Activated T-helper 17 cell treated with anti-CD3 and anti-CD28 coated beads, Interleukin-2, amount 50 U/mL, for 72 hours (primary cell): ENCODE results near the gene CDH23. TPM values are rescaled to one million over a fixed set of nuclear protein-coding genes. Genes with fewer than 3 reads are reported as not detected.

Source experiments
- ATAC-seq: fragments of 150-1000 bp; cut with Tn5 transposase; replicated peaks from 2 replicates; pipeline ENCODE4 v1.10.0; 2021; ENCODE audit warnings: mild to moderate bottlenecking, moderate library complexity
- H3K27ac Mint-ChIP-seq: one replicate; pipeline ENCODE4 v1.8.0; 2022; ENCODE audit warnings: mixed read lengths
- H3K27me3 Mint-ChIP-seq: one replicate; pipeline ENCODE4 v1.8.0; 2022; ENCODE audit warnings: mixed read lengths
- H3K36me3 Mint-ChIP-seq: one replicate; pipeline ENCODE4 v1.8.0; 2022; ENCODE audit warnings: low read depth, mild to moderate bottlenecking, mixed read lengths
- H3K4me1 Mint-ChIP-seq: one replicate; pipeline ENCODE4 v1.8.0; 2022; ENCODE audit warnings: mixed read lengths
- H3K4me3 Mint-ChIP-seq: one replicate; pipeline ENCODE4 v1.8.0; 2022; ENCODE audit warnings: mild to moderate bottlenecking, mixed read lengths
- H3K9me3 Mint-ChIP-seq: one replicate; pipeline ENCODE4 v1.8.0; 2022; ENCODE audit warnings: mixed read lengths
- total RNA-seq, 2 donors: library from RNA; stranded (reverse); gene quantifications; one replicate each; pipeline ENCODE4 v1.2.3, GENCODE V29; 2022

CDH23 gene
- total RNA-seq, 2 donors from 2014 or later = 0.09 to 16.2 TPM

DNA sequence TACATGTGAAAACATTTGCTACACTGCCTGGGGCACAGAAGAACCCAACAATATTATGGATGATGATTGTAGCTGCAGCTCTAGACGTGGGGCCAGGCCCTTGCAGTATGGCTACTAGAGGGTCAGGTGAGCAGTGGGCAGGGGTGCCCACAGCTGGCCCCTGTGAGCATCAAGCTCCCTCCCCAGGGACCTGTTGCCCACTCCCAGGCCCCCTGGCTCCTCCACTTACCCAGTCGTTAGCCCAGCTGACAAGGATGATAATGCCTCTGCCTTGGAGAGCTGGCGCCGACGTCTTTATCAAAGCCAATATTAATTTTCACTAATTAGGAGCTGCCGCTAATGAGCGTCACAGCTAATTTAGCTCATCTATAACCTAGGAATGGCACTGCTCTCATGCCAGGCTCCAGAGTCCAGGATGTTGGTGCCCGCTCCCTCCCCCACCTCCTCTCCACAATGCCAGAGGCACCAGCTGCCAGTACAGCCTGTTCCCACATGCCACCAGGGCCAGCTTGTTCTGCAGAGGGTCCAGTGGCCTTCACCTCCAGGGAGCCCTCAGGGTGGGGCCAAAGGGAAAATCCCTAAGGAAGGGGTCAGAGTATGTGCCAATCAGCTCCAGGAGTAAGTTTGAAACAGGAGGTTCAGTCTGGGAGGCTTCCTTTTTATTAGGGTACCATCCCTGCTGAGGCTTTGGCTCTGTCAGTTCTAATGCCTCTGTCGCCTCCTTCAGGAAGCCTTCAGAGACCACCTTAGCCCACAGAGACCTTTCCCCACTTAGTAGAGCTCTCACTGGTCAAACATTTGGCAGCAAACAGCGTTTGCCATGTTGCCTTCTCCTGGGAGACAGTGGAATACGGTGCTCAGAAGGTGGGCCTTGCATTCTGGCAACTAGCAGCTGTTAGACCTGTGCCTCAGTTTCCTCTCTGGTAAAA lies 77.2 kb downstream of the CDH23 start:
- Mint-ChIP-seq H3K4me3 (no peak overlapping the region), H3K36me3 (no peaks in the 10 kb centered on the region), H3K27me3 (peaks cover 7% of the 10 kb centered on the region), H3K9me3 (no peaks in the 10 kb centered on the region), H3K4me1 (no peaks in the 10 kb centered on the region), H3K27ac (no peak overlapping the region)
- ATAC-seq = no peak

DNA sequence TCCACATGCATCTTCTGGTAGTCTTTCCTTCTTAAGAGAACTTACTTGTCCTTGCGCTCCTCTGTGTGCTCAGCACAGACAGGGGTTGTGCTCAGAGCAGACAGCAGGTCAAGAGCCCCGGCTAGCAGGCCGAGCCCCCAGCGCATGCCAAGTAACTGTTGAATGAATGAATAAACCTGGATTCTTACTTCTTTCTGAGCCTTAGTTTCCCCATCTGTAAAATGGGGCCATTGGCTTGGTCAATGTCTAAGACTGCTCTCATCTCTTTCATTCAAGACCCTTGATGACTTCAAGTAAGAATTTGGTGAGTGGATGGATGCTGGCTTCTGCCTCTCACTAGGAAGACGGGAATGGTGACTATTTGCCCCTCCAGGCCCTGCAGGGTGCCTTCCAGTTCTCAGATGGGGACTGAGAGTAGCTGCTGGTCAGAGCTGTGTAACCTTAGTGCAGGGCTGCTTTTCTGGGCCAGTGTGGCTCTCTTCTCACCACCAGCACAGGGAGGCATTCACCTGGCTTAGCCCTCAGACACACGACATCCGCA lies 78.1 kb downstream of the CDH23 start:
- no peaks in the 10 kb centered on the region for H3K36me3 Mint-ChIP-seq
- peaks cover 7% of the 10 kb centered on the region for H3K27me3 Mint-ChIP-seq
- H3K4me3 Mint-ChIP-seq = no peak overlapping the region
- ATAC-seq = no peak
- H3K9me3 Mint-ChIP-seq = no peaks in the 10 kb centered on the region
- no peak overlapping the region for H3K27ac Mint-ChIP-seq
- no peaks in the 10 kb centered on the region for H3K4me1 Mint-ChIP-seq

DNA sequence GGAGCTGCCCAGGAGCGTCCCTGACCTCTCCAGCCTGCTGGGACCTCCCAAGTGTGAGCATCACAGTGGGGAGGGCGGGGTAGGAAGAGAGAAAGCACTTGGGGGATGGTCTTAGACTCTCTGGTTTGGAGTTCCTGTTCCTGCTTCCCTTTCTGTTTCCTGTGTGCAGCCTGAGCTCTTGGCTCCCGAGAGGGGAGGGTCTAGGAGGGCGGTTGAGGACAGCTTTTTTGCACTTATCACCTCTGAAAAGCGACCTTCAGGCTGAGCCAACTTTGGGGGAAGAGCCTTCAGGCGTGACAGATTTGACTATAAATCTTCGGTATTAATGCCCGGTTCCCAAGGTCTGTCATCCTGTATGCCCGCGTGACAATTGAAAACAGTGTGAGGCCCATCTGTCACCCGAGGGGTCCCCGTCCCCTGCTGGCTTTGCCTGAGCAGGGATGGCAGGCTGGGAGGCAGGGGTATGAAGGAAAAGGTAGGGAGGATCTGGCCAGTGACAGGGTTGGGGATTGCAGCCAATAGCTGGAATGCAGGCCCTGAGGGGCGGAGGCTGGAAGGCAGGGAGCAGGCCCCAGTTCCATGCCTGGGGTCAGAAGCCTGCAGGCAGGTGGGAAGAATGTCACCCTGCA lies 78.6 kb downstream of the CDH23 start:
- no peaks in the 10 kb centered on the region for H3K36me3 Mint-ChIP-seq
- H3K4me1 Mint-ChIP-seq = no peaks in the 10 kb centered on the region
- no peaks in the 10 kb centered on the region for H3K9me3 Mint-ChIP-seq
- no peak for ATAC-seq
- no peak overlapping the region for H3K27ac Mint-ChIP-seq
- peaks cover 10% of the 10 kb centered on the region for H3K27me3 Mint-ChIP-seq
- H3K4me3 Mint-ChIP-seq = no peak overlapping the region

DNA sequence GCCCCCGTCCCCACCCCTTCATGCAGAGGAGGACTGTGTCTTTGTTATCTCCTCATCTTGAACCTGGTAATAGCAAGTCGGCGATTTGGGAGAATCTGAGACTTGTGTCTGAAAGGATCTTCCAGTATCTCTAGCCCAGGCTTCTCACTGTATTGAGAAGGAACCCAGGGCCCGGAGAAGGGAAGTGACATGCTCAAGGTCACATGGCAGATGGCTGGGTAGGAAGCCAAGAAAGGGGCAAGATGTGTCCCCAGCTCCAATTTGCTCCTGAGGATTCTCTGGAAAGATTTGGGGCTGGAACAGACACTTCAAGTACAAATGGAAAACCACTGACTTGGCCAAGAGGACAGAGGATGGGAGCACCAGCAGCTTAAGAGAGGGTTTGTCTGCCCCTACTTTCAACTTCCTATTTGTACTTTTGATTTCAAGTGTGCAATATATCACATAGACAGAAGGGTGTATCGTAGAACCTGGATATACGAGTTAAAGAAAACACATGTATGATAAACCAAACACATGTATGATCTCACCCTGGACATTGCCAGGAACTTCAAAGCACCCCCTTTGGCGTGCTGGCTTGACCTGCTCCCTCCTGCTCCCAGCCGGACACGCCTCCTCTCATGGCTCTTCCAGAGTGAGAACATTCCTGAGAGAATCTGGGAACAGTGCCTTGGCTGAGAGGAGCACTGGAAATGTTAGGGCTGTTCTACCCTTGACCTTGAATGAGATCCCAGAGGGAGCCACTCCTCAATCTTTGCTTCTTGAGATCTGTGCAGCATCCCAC lies 79.7 kb downstream of the CDH23 start:
- peaks cover 14% of the 10 kb centered on the region for H3K27me3 Mint-ChIP-seq
- H3K36me3 Mint-ChIP-seq = no peaks in the 10 kb centered on the region
- H3K4me3 Mint-ChIP-seq = no peak overlapping the region
- no peak for ATAC-seq
- H3K27ac Mint-ChIP-seq = no peak overlapping the region
- no peaks in the 10 kb centered on the region for H3K9me3 Mint-ChIP-seq
- no peaks in the 10 kb centered on the region for H3K4me1 Mint-ChIP-seq

DNA sequence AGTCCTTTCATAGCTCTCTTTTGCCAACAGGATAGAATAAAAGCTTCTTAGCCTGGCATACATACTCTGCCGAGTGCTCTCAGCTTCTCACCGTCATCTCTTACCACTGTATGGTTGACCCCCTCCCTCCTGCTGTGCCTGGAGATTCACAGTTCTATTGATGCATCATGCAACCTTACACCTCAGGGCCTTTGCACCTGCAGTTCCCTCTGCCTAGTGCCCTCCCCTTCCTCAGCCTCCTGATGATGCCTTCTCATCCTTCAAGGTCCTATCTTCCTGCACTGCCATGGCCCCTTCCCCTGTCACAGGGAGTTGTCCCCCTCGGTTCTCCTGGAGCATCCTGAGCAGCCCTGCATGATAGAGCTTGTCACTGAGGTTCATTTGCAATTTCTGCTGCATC lies 81.5 kb downstream of the CDH23 start:
- Mint-ChIP-seq H3K36me3 (no peaks in the 10 kb centered on the region), H3K9me3 (no peaks in the 10 kb centered on the region), H3K4me3 (no peak overlapping the region), H3K27ac (no peak overlapping the region), H3K4me1 (no peaks in the 10 kb centered on the region), H3K27me3 (peaks cover 14% of the 10 kb centered on the region)
- ATAC-seq = no peak

DNA sequence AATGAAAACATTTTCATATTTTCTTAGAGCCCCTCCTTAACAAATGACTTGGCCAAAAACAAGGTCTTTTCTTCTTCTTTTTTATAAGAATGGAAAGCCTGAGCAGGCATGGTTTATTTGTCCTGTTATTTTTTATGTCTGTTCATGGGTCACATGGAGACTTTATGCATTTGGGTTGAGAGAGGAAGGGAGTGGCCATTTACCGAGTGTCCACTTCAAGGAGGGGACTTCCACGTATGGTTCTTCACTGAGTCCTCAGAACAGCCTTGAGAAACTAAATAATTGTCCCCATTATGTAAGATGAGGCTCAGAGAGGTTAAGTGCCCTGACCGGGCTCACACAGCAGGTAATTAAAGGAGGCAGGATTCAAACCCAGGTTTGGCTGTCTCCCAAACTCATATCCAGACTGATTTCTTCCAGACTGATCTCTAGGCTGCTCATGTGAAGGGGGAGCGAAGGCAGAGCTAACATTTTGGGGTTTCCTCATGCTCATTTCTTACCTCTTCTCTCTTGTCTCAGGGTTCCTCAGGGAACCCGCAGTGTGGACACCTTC lies 82.2 kb downstream of the CDH23 start:
- H3K4me3 Mint-ChIP-seq = no peak overlapping the region
- ATAC-seq = no peak
- no peaks in the 10 kb centered on the region for H3K9me3 Mint-ChIP-seq
- peaks cover 14% of the 10 kb centered on the region for H3K27me3 Mint-ChIP-seq
- no peak overlapping the region for H3K27ac Mint-ChIP-seq
- no peaks in the 10 kb centered on the region for H3K4me1 Mint-ChIP-seq
- no peaks in the 10 kb centered on the region for H3K36me3 Mint-ChIP-seq

DNA sequence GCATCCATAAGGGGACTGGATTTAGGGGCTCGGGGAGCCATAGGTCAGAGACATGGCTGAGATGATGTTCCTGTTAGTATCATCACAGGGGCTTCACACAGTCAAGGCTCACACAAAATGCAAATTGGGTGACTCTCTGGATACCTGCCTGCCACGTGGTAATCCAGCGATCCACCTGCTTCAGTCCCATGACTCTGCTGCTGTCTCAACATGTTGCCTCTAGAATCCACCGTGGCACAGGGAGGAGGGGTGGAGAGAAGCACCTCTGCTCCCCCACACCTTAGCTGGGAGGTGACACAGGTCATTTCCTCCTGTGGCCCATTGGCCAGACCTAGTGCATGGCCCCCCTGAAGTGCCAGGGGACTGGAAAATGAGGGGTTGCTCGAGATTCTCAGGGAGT lies 83.1 kb downstream of the CDH23 start:
- no peak overlapping the region for H3K27ac Mint-ChIP-seq
- H3K27me3 Mint-ChIP-seq = peaks cover 14% of the 10 kb centered on the region
- H3K9me3 Mint-ChIP-seq = no peaks in the 10 kb centered on the region
- no peak for ATAC-seq
- H3K36me3 Mint-ChIP-seq = no peaks in the 10 kb centered on the region
- no peak overlapping the region for H3K4me3 Mint-ChIP-seq
- H3K4me1 Mint-ChIP-seq = no peaks in the 10 kb centered on the region

DNA sequence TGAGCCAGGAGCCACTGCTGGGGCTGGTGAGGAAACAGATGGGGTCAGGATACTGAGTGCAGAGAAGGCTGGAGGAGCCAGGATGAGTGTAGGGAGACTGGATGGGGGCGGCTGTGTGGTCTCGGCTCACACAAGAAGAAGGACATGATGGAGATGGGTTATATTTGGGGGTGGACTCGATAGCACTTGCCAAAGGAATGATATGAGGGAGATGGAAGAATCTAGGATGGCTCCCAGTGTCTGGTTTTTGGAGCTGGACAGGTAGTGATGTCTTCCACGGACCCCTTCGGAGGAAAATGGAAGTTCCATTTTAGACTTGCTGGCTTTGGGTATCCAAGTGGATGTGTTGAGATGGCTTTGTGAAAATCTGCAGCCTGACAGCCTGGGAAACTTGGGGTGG lies 83.9 kb downstream of the CDH23 start:
- peak overlapping the region; percentile 31 for H3K27ac Mint-ChIP-seq
- H3K27me3 Mint-ChIP-seq = peaks cover 14% of the 10 kb centered on the region
- no peak for ATAC-seq
- H3K36me3 Mint-ChIP-seq = no peaks in the 10 kb centered on the region
- no peaks in the 10 kb centered on the region for H3K4me1 Mint-ChIP-seq
- H3K9me3 Mint-ChIP-seq = no peaks in the 10 kb centered on the region
- no peak overlapping the region for H3K4me3 Mint-ChIP-seq

DNA sequence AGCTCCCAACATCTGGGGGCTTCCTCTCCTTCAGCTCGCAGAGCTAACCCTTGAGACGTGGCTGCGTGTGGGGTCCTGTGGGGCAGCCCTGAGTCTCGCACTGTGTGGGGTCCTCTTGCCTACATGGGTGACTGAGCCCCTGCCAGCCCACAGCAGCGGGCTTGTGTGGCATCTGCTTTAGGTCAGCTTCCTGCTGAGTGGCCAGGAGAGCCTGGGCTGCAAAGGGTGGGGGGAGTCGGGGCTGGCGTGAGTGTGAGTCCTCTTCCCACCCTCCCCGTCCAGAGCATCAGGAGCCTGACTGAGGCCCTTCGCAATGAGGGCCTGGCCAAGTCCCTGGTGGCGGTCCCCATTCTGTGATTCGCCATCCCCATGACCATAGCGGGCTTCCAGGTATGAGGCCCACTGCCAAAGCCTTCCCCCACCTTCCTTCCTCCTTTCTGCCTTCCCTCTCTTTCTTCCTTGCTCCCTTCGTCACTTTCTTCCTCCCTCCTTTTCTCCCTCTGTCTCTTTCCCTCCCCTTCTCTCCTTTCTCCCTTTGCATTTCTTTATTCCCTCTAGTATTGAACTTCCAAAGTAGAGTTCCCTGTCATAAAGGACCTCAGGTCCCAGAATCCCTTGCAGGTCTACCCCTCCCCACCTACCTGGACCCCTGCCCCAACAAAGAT lies 85.2 kb downstream of the CDH23 start:
- ATAC-seq = no peak
- H3K27me3 Mint-ChIP-seq = peaks cover 14% of the 10 kb centered on the region

DNA sequence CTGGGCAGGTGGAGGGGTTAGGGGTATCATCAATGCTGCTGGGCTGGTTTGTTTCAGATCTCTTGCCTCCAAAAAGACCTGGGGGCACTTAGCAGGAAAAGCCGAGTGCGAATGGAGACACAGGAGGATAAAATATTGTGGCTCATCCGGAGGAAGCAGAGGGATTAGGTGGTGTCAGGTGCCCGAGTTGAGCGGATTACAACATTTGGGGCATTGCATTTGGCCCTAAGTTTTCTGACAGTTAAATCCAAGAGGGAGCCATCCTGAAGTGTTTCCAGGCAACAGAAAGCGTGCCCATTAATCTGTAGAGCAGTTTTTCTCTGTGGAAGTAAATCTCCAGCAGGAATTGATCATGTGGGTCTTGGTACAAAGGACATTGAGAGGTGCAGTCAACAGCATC lies 85.9 kb downstream of the CDH23 start:
- ATAC-seq = no peak

More for the DNA sequence above, 85.2 kb downstream of the CDH23 start:
- H3K4me3 Mint-ChIP-seq = no peak overlapping the region
- no peaks in the 10 kb centered on the region for H3K4me1 Mint-ChIP-seq
- H3K9me3 Mint-ChIP-seq = no peaks in the 10 kb centered on the region
- H3K27ac Mint-ChIP-seq = no peak overlapping the region
- no peaks in the 10 kb centered on the region for H3K36me3 Mint-ChIP-seq

DNA sequence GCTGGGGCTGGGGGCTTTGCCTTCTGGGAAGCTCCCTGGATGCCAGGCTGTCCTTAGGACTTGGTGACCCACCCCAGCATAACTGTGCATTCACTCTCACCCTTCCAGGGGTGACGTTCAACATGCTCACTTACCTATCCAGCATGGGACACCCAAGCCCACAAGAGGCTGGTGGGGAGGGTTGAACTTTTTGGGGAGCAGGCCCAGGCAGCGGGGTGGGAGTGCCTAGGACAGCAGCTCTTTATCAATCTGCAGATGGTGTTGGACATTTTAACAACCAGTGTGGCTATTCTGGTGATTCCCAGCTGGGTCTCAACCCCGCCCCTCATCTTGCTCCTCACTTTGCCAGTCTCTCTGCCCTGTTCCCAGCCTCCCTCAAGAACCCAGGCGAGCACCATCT lies 86.4 kb downstream of the CDH23 start:
- no peak for ATAC-seq
- no peaks in the 10 kb centered on the region for H3K9me3 Mint-ChIP-seq
- H3K4me3 Mint-ChIP-seq = no peak overlapping the region
- H3K36me3 Mint-ChIP-seq = no peaks in the 10 kb centered on the region
- no peak overlapping the region for H3K27ac Mint-ChIP-seq
- no peaks in the 10 kb centered on the region for H3K4me1 Mint-ChIP-seq
- peaks cover 7% of the 10 kb centered on the region for H3K27me3 Mint-ChIP-seq

More for the DNA sequence above, 85.9 kb downstream of the CDH23 start:
- Mint-ChIP-seq H3K4me3 (no peak overlapping the region), H3K36me3 (no peaks in the 10 kb centered on the region), H3K4me1 (no peaks in the 10 kb centered on the region), H3K27me3 (peaks cover 11% of the 10 kb centered on the region), H3K9me3 (no peaks in the 10 kb centered on the region), H3K27ac (no peak overlapping the region)

DNA sequence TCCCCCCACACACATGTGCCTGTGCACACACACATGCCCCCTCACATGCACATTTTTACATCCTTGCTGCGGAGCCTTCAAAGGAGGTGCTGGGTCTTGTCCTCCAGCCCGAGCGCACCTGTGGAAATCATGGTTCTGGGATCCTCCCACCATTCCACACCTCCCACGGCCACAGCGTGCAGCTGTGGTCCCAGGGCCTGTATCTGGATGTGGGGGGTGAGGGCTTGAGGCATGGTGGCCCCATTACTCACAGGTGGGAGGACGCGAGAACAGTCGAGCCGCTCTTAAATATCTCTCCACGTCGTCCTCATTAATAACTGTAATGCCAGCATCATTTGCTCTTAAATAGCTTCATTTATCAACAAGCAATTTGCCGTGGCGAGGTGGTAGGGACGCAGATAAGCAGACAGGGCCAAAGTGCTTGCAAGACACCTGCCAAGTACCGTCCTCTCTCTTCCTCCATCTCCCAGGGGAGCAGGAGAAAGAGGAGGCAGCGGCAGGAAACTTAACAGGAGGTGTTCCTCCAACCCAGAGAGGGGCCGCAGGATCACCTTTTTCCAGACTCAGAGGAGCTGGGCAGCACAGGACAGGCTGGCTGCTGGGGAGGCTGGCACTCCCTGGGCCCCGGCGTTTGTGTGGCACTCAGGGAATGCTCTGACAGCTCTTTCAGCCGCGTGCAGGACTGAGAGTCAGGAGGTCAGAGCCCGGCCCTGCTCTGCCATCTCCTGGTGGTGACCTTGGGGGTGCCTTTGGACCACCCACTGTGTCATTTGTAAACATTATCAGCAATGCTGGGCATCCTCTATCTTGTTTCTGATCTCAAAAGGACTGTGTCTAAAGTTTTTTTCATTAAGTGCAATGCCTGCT lies 87.4 kb downstream of the CDH23 start:
- Mint-ChIP-seq H3K9me3 (peaks cover 7% of the 10 kb centered on the region), H3K27ac (no peak overlapping the region), H3K4me3 (no peak overlapping the region), H3K36me3 (no peaks in the 10 kb centered on the region), H3K27me3 (peaks cover 7% of the 10 kb centered on the region), H3K4me1 (no peaks in the 10 kb centered on the region)
- no peak for ATAC-seq

DNA sequence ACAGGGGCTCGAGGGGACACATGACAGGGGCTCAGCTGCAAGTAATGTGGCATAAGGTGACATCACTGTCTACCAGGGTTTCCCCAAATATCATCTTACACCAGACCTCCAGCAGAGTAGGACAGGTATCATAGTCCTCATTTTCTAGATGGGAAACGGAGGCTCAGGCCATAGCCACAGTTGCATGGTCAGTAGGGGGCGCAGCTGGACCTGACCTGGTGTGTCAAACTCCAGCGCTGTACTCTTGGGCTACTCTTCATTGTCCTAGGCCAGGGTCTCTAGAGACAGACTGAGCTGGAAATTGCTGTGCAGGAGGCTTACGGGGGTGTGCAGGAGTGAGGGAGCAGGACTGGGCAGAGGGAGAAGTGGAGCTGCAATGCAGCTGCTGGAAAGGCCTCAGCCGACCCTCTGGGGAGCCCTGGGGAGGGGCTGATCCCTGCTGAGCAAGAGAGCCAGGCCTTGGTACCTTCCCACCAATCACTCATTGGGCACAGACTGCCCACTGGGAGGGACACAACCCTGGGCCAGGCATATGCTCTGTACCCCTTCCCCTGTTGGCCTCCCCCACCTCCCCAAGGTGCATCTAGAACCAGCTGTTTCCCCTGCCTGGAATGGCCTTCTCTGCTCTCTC lies 89.9 kb downstream of the CDH23 start:
- Mint-ChIP-seq H3K27ac (no peak overlapping the region), H3K4me1 (no peaks in the 10 kb centered on the region), H3K9me3 (peaks cover 9% of the 10 kb centered on the region), H3K27me3 (no peaks in the 10 kb centered on the region), H3K4me3 (no peak overlapping the region), H3K36me3 (no peaks in the 10 kb centered on the region)
- peak; percentile 68 for ATAC-seq
